Ramos (cell line): ENCODE data around the gene CDK5RAP2.

Experiments
- in situ Hi-C: fragments of 300-500 bp; cut with MboI; formaldehyde crosslinking; loops from one replicate; pipeline ENCODE4 v1.14.3; 2022; ENCODE audit warnings: low sequenced_read_pairs; ENCODE audit not compliant: unreplicated experiment

Gene CDK5RAP2

GRCh38 chr9:120442308-120442995 is 137.5 kb downstream of the CDK5RAP2 start:
- in situ Hi-C loops = no loop called here

DNA sequence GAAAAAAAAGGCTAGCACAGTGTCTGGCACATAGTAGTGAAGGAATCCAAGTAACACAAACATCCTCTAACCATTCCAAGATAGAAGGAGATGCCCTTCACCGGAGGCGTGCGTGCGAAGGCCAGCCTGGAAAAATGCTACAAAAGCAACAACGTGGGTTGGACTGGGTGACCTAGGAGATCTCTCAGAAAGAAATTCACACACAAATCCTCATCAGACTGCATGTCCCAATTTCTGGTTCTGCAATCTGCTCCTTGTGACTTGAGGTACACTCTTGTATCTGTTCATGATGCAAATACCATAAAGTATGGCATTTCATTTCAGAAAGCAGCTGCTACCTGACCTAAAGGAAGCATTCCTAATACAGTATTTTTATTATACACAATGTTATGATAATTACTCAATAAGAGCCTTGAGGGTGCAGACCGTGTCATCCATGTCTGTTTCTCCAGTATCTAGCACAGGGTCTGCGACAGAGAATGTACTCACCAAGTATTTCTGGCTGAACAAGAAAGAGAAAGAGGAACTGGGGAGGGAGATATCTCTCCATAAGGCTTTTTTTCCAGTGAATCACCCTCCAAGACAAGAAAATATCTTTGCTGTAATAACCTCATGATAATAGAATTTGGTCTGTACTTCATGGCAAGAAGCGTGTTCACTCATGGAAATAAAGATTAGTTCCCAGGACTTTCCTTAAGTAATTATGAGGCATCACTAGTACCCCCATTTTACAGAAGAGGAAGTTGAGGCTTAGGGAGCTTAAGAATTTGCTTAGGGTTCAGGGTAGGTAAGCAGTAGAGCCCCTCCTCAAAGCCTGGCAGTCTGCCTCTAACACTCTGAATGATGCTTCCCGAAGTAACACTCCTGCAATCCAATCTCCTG is 138.3 kb downstream of the CDK5RAP2 start:
- in situ Hi-C loops = no loop called here

DNA sequence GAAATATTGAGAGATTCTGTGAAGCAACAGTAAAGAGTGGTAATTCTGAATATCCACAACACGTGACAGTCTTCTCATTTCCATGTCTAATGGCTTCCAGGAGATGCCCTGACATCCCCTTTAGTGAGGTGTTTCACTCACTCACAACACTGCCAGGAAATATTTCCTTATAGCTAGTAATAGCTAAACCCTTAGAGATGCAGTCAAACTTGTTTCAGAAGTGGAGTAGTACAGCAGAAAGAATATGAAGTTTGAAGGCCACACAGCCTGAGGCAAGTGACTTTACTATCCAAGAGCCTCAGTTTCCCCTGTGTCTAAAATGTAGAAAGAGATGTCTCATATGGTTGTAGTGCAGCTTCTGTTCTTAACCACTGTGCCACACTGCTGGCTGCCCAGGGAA is 139.2 kb downstream of the CDK5RAP2 start:
- in situ Hi-C loops = no loop called here

- in situ Hi-C loops = no loop called here
Measured at GRCh38 chr9:120439926-120440325, 140.0 kb downstream of the CDK5RAP2 start.

- in situ Hi-C loops = no loop called here
Measured at GRCh38 chr9:120438836-120439546, 141.0 kb downstream of the CDK5RAP2 start.

DNA sequence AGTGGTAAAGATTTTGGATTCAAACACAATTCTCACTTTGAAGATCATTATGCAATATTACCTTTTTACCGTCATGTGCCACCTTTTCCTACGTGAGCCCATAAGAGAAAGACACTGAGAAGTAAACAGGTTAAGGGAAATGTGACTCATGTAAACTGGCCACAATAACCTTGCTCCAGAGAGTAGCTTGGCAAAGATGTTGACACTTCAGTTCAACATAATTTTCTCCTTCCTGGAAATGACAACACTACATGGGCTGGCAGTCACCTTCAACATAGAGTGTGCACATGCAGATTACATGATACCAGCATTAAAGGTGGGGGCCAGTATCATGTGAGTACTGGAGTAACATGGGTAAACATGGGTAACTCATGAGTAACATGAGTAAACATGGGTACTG is 141.9 kb downstream of the CDK5RAP2 start:
- in situ Hi-C loops = no loop called here

DNA sequence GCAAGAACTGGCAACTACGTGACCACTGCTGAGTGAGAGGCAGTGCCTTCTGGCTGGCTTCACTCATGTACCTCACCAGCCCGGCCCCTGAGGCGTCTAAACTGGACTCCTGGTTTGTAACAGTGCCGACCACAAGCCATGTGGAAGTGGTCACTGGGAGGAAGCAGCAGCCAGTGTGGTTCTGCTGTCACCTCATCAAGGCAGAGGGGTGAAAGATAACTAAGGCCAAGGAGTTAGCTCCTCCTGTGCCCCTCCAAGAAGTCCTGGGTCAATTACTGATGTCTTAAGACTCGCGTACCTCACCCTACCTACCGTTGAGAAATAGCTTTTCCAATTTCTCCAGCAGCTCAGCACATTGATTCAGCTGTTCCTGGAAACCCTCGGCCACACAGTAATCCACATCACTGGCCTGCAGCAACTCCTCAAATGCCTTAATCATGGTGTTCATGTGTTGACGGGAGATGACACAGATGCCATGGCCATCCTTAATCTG is 142.9 kb downstream of the CDK5RAP2 start:
- in situ Hi-C loops = no loop called here

DNA sequence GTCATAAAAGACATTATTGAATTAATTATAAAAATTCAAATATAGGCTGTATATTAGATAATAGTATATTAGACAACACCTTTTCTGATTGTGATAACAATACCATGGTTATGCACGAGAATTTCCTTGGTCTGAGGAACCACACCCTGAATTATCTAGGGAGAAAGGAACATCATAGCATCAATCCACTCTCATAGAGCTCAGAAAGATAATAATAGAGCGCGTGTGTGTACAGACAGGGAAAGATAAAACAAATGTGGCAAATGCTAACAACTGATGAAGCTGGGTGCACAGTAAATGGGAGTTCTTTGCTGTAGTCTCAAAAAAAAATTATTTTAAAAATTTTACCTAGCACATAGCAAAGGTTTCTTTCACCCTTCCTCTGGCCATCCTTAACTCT is 143.5 kb downstream of the CDK5RAP2 start:
- in situ Hi-C loops = no loop called here

DNA sequence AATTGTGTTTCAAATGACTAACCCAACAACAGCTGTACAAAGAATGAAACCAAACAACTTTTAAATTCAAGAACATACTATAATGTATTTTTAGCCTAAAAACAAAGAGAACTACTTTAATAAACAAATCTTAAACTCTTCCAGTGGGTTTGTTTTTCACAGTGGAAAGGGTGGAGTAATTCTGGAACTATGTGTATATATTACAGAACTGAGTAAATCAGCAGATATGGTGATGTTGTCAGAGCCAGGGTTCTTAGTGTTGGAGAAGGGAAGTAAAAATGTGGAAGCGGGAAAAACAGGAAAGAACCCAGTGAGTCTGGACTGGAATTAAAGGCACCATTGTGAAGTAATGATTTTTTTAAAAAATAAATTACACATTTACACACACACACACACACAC is 144.9 kb downstream of the CDK5RAP2 start:
- in situ Hi-C loops = no loop called here

GRCh38 chr9:120434532-120434931 is 145.4 kb downstream of the CDK5RAP2 start:
- in situ Hi-C loops = no loop called here

DNA sequence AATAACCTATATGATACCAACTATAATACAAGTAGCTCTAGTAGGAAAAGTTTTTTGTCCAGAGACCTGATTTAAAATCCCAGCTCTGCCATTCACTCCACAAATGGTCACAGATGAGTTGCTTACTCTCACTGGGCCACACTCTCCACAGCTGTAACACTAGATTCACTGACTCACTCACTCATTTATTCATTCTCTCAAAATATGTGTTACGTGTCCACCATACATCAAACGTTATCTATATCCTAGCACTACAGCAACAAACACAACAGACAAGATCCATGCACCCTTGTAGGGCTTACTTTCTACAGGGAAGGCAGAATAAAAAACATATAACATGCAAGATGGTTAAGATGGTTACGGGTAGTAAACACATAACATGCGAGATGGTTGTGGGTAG is 146.3 kb downstream of the CDK5RAP2 start:
- in situ Hi-C loops = no loop called here

DNA sequence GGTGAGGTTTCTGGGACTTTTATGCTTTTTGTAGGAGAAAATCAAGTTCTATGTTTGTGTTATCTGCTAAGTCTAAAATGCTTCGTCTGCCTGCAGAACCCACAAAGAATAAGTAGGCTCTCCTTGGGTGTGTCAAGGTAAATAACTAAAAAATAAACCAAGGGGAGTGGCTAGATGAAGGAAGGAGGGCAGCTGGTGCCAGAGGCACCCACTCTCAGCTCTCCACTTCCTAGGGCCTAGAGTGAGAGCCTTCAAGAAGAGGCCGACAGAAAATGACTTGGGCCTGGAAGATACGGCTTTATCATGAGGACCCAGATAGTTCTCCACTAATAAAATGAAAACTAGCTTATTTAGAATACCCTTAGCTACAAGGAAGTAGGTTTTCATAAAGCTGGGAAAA is 147.4 kb downstream of the CDK5RAP2 start:
- in situ Hi-C loops = no loop called here

DNA sequence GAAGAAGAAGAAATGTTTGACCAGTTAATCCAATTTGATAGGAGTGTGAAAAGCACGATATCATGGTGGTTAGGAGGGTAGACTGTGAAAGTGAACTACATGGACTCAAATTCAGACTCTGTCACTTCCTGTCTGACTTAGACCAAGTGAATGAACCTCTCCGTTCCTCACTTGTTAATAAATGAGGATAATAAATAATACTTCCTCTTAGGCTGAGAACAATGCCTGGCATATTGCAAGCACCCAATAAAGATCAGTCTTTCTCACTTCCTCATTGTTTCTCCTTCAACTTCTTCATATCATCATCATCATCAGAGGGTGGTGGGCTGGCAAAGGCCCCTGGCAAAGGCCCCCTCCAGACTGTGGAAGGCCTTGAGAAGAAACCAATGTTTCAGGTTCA is 148.7 kb downstream of the CDK5RAP2 start:
- in situ Hi-C loops = no loop called here

GRCh38 chr9:120424248-120424647 is 155.7 kb downstream of the CDK5RAP2 start:
- in situ Hi-C loops = no loop called here

- in situ Hi-C loops = no loop called here
Measured at GRCh38 chr9:120423812-120424211, 156.2 kb downstream of the CDK5RAP2 start.

DNA sequence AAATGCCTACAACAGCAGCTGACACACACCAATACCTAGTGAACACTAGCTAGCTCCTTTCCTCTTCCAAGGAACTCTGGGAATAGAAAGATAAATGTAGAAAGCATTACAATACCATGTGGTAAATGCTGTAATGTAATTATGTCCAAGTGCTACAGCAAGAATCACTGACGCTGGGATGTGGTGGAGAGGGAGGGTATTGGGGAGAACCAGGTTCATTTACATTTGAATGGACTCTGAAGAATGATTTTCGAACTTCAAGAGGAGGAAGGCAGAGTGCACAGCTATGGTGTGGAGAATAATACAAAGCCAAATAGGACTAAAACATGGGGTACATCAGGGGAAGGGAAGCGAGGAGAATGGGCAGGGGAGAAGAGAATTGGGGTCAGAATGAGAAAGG is 158.0 kb downstream of the CDK5RAP2 start:
- in situ Hi-C loops = no loop called here

- in situ Hi-C loops = no loop called here
Measured at GRCh38 chr9:120418315-120418714, 161.7 kb downstream of the CDK5RAP2 start.

DNA sequence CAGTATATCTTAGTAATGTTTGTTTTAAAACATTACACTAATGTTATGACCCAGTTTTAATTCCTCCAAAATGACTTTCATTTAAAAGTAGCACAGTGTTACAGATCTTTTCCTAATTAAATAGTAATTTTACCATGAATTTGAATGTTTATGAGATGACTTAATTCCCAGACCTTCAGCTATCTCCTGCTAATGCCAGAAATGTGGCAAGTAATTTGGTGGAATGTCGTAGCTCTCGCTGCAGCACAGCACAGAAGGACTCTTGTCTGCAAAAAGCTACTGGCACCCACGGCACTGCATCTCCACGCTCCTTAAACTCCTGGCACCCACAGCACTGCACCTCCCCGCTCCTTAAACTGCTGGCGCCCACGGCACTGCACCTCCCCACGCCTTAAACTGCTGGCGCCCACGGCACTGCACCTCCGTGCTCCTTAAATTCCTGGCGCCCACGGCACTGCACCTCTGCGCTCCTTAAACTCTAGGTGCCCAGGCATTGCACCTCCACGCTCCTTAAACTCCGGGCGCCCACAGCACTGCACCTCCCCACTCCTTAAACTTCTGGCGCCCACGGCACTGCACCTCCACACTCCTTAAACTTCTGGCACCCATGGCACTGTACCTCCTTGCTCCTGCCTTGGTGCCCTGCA is 163.1 kb downstream of the CDK5RAP2 start:
- in situ Hi-C loops = no loop called here

- in situ Hi-C loops = no loop called here
Measured at GRCh38 chr9:120413121-120414048, 166.6 kb downstream of the CDK5RAP2 start.
